BJ (cell line): ENCODE measurements around the gene EFNA5. TPM values are rescaled to one million over a fixed set of nuclear protein-coding genes. Genes with fewer than 3 reads are reported as not detected.

ENCODE experiments used
- CTCF ChIA-PET: fragments of 350-600 bp; formaldehyde crosslinking; extraction: SDS; loops from one replicate; lab custom pipeline; 2021; ENCODE audit warnings: antibody characterized with exemption, inconsistent platforms; lab: Yijun Ruan, JAX
- POLR2A ChIA-PET: fragments of 300-600 bp; sonication (Branson Sonifier 250); formaldehyde crosslinking; extraction: SDS; loops from one replicate; lab custom pipeline; 2021; ENCODE audit warnings: antibody characterized with exemption; lab: Charles Lee
- DNase-seq: peaks from one replicate; pipeline ENCODE4 v3.0.0-alpha.2; 2011; ENCODE audit warnings: low read depth
- H3K27me3 ChIP-seq: 2 replicates; pipeline ENCODE4 v1.6.0; 2011; ENCODE audit warnings: low read length; ENCODE audit not compliant: control insufficient read depth, insufficient read depth
- H3K36me3 ChIP-seq: 2 replicates; pipeline ENCODE4 v1.5.1; 2011; ENCODE audit warnings: low read length; ENCODE audit not compliant: control insufficient read depth, insufficient read depth
- H3K4me3 ChIP-seq: 2 replicates; pipeline ENCODE4 v1.5.1; 2011; ENCODE audit warnings: low read depth, mild to moderate bottlenecking, control low read depth, low read length
- CTCF ChIP-seq: IDR thresholded peaks from 2 replicates; pipeline ENCODE4 v1.5.1; 2011; ENCODE audit warnings: low read depth, mild to moderate bottlenecking, control low read depth, inconsistent platforms, low read length, moderate library complexity; ENCODE audit not compliant: insufficient read depth
- polyA plus RNA-seq: library from polyadenylated mRNA; depleted of rRNA; stranded (reverse); fragments of >200 nt; gene quantifications from 2 replicates; pipeline ENCODE4 v1.2.3, GENCODE V29; 2011

The EFNA5 gene
- polyA plus RNA-seq, 1 experiment: 0.67 TPM

GRCh38 chr5:107705402-107706014, 34.8 kb upstream of the EFNA5 start:
- no peak for TF ChIP-seq CTCF
- ChIA-PET CTCF (no interaction called here), POLR2A (no interaction called here)
- Histone ChIP-seq H3K36me3 (no peaks in the 10 kb centered on the region), H3K4me3 (no peak overlapping the region), H3K27me3 (no peaks in the 10 kb centered on the region)
- peak; percentile 18 for DNase-seq

- Histone ChIP-seq H3K27me3 (no peaks in the 10 kb centered on the region), H3K36me3 (no peaks in the 10 kb centered on the region), H3K4me3 (no peak overlapping the region)
- no peak for TF ChIP-seq CTCF
- POLR2A ChIA-PET: no interaction called here
- DNase-seq: no peak
- CTCF ChIA-PET: interaction anchor here (0.6 kb wide), 1 partner anchor 393 kb away, joined by 4 read pairs; no protein-coding TSS in a partner anchor
These were observed 34.1 kb upstream of the EFNA5 start for GRCh38 chr5:107704681-107705401.

GRCh38 chr5:107700481-107700880, 29.7 kb upstream of the EFNA5 start:
- Histone ChIP-seq H3K36me3 (no peaks in the 10 kb centered on the region), H3K4me3 (no peak overlapping the region), H3K27me3 (no peaks in the 10 kb centered on the region)
- DNase-seq: no peak
- POLR2A ChIA-PET: no interaction called here
- CTCF ChIA-PET: no interaction called here
- no peak for TF ChIP-seq CTCF

GRCh38 chr5:107699425-107699824, 28.7 kb upstream of the EFNA5 start:
- TF ChIP-seq CTCF: no peak
- no peak for DNase-seq
- ChIA-PET CTCF (no interaction called here), POLR2A (no interaction called here)
- Histone ChIP-seq H3K4me3 (no peak overlapping the region), H3K27me3 (no peaks in the 10 kb centered on the region), H3K36me3 (no peaks in the 10 kb centered on the region)

- Histone ChIP-seq H3K36me3 (no peaks in the 10 kb centered on the region), H3K27me3 (no peaks in the 10 kb centered on the region), H3K4me3 (no peak overlapping the region)
- peak; percentile 4 for DNase-seq
- POLR2A ChIA-PET: no interaction called here
- CTCF ChIA-PET: interaction anchor here (0.6 to 0.8 kb wide), 2 partner anchors 452 to 861 kb away, joined by 4 read pairs; no protein-coding TSS in a partner anchor
- TF ChIP-seq CTCF: no peak
These were observed 27.5 kb upstream of the EFNA5 start for GRCh38 chr5:107698286-107698685.
